Activated CD8-positive, alpha-beta T cell treated with anti-CD3 and anti-CD28 coated beads for 36 hours (primary cell): ENCODE results near the gene PAWR. TPM values are rescaled to one million over a fixed set of nuclear protein-coding genes. Genes with fewer than 3 reads are reported as not detected.
A peak's percentile ranks its signal among the peaks of the same experiment; 100 is the strongest.

ENCODE experiments used
- ATAC-seq: fragments of 200-7000 bp; cut with Tn5 transposase; one replicate; pipeline ENCODE4 v1.10.0; 2021; ENCODE audit warnings: mild to moderate bottlenecking, moderate library complexity
- CTCF ChIA-PET: fragments of 350-600 bp; sonication (Branson Sonifier 250); formaldehyde crosslinking; loops from one replicate; lab custom pipeline; 2021; ENCODE audit warnings: antibody characterized with exemption; lab: Charles Lee
- POLR2A ChIA-PET: fragments of 350-600 bp; sonication (Branson Sonifier 250); formaldehyde crosslinking; loops from one replicate; lab custom pipeline; 2021; ENCODE audit warnings: antibody characterized with exemption; lab: Charles Lee
- DNase-seq: peaks from one replicate; pipeline ENCODE4 v3.0.0-alpha.2; 2020
- H3K27ac Mint-ChIP-seq: one replicate; pipeline ENCODE4 v1.8.0; 2021; ENCODE audit warnings: mild to moderate bottlenecking, mixed read lengths
- H3K27me3 Mint-ChIP-seq: one replicate; pipeline ENCODE4 v1.8.0; 2021; ENCODE audit warnings: mixed read lengths
- H3K36me3 Mint-ChIP-seq: one replicate; pipeline ENCODE4 v1.8.0; 2021; ENCODE audit warnings: low read depth, mixed read lengths
- H3K4me1 Mint-ChIP-seq: one replicate; pipeline ENCODE4 v1.8.0; 2021; ENCODE audit warnings: low read depth, mixed read lengths
- H3K4me3 Mint-ChIP-seq: one replicate; pipeline ENCODE4 v1.8.0; 2021; ENCODE audit warnings: mild to moderate bottlenecking, moderate library complexity, mixed read lengths
- H3K9me3 Mint-ChIP-seq: one replicate; pipeline ENCODE4 v1.8.0; 2021; ENCODE audit warnings: mixed read lengths
- CTCF ChIP-seq: fragments of 200-600 bp; IDR thresholded peaks from one replicate; pipeline ENCODE4 v1.8.0; 2022; ENCODE audit warnings: antibody characterized with exemption, mild to moderate bottlenecking
- intact Hi-C: fragments of 100-400 bp; cut with micrococcal nuclease; formaldehyde crosslinking; loops from one replicate; pipeline ENCODE4 v1.10.0; 2022
- total RNA-seq, 2 experiments: library from RNA; stranded (reverse); gene quantifications; one replicate each; pipeline ENCODE4 v1.2.3, GENCODE V29; 2021

PAWR gene
- total RNA-seq, 2 experiments from 2014 or later = 5.5 to 5.8 TPM

- ATAC-seq = no peak
These were observed 15.4 kb upstream of the PAWR start for GRCh38 chr12:79706156-79706555.

DNA sequence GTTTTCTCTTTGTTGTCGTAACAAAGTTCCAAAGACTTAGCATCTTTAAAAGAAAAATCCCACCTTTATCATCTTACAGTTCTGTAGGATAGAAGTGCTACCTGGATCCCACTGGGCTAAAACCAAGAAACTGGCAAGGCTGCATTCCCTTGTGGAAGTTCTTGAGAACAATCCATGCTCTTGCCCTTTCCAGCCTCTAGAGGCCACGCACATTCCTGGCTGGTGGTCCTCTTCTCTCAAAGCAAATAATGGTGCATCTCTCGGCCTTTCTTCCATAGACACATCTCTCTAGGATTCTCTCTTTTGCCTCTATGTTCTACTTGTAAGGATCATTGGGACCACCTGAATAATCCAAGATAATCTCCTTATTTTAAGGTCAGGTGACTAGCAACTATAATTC is 8.2 kb upstream of the PAWR start:
- CTCF ChIA-PET = no interaction called here
- intact Hi-C loops = no loop called here

More at GRCh38 chr12:79706156-79706555, 15.4 kb upstream of the PAWR start:
- ChIA-PET POLR2A (no interaction called here), CTCF (no interaction called here)
- TF ChIP-seq CTCF = no peak
- Mint-ChIP-seq H3K36me3 (no peaks in the 10 kb centered on the region), H3K9me3 (no peaks in the 10 kb centered on the region), H3K4me3 (no peak overlapping the region), H3K27ac (no peak overlapping the region), H3K27me3 (peaks cover 6% of the 10 kb centered on the region), H3K4me1 (no peaks in the 10 kb centered on the region)
- intact Hi-C loops = no loop called here
- DNase-seq = no peak

GRCh38 chr12:79696416-79696815 is 5.7 kb upstream of the PAWR start:
- H3K36me3 Mint-ChIP-seq = no peaks in the 10 kb centered on the region
- peaks cover under 1% of the 10 kb centered on the region for H3K4me1 Mint-ChIP-seq
- no peak for DNase-seq
- H3K4me3 Mint-ChIP-seq = no peak overlapping the region
- no peak for TF ChIP-seq CTCF
- ATAC-seq = no peak
- intact Hi-C loops = no loop called here
- peaks cover 31% of the 10 kb centered on the region for H3K27me3 Mint-ChIP-seq
- ChIA-PET CTCF (no interaction called here), POLR2A (no interaction called here)
- no peaks in the 10 kb centered on the region for H3K9me3 Mint-ChIP-seq
- H3K27ac Mint-ChIP-seq = no peak overlapping the region

More for the DNA sequence above, 8.2 kb upstream of the PAWR start:
- no peak for DNase-seq
- no peak for TF ChIP-seq CTCF
- no peaks in the 10 kb centered on the region for H3K4me1 Mint-ChIP-seq
- no peaks in the 10 kb centered on the region for H3K36me3 Mint-ChIP-seq
- peaks cover 17% of the 10 kb centered on the region for H3K27me3 Mint-ChIP-seq
- no peaks in the 10 kb centered on the region for H3K9me3 Mint-ChIP-seq
- H3K4me3 Mint-ChIP-seq = no peak overlapping the region
- ATAC-seq = no peak
- H3K27ac Mint-ChIP-seq = no peak overlapping the region
- POLR2A ChIA-PET = no interaction called here

GRCh38 chr12:79692860-79693577 is 2.3 kb upstream of the PAWR start:
- intact Hi-C loops = no loop called here
- Mint-ChIP-seq H3K4me1 (peaks cover 8% of the 10 kb centered on the region), H3K9me3 (no peaks in the 10 kb centered on the region), H3K27ac (no peak overlapping the region), H3K4me3 (no peak overlapping the region), H3K36me3 (no peaks in the 10 kb centered on the region), H3K27me3 (peaks cover 47% of the 10 kb centered on the region)
- DNase-seq (no peak), ATAC-seq (no peak)
- TF ChIP-seq CTCF = no peak
- ChIA-PET POLR2A (interaction anchor here (0.5 kb wide), 1 partner anchor 315 kb away, joined by 3 read pairs; no protein-coding TSS in a partner anchor), CTCF (no interaction called here)

DNA sequence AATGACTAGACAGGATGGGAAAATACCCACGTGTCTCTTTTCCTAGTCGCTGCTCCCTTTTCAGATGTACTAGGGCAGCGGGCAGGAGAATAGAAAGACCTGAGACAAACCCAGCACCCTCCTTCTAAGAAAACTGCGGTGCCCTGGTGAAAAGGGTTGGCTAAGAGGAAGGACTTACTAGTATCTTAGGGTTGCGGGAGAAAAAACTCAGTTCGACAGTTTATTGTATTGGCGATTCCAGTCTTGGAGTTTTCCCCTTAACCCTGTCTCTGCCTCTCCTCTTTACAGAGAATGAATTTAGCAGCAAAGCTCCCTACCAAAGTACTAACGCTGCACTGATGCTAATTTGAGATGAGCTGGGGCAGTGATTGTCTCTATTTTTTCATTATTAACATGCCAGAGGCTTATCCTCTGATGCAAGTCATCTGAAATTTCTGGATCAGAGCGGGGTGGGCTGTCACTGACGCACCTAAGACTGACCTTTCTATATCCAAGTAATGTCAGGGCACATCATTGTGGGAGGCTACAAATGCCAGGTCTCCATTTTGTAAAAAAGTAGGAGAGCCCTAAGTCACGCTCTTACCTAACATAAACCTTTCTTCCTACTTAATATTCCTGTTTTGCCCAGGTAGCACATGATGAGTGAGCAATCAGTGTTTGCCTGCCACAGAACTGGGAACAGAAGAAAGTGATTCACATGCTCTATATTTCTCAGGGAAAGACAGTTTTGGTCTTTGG is 916 bp upstream of the PAWR start:
- POLR2A ChIA-PET = no interaction called here
- Mint-ChIP-seq H3K36me3 (no peaks in the 10 kb centered on the region), H3K4me1 (peaks cover 8% of the 10 kb centered on the region), H3K9me3 (no peaks in the 10 kb centered on the region), H3K27ac (no peak overlapping the region), H3K27me3 (peaks cover 49% of the 10 kb centered on the region), H3K4me3 (peak overlapping the region; percentile 62)
- CTCF ChIA-PET = no interaction called here
- no peak for DNase-seq
- intact Hi-C loops = no loop called here
- no peak for TF ChIP-seq CTCF
- ATAC-seq = no peak
